Measurements from ENCODE around the gene PAX3.

PAX3 gene

DNA sequence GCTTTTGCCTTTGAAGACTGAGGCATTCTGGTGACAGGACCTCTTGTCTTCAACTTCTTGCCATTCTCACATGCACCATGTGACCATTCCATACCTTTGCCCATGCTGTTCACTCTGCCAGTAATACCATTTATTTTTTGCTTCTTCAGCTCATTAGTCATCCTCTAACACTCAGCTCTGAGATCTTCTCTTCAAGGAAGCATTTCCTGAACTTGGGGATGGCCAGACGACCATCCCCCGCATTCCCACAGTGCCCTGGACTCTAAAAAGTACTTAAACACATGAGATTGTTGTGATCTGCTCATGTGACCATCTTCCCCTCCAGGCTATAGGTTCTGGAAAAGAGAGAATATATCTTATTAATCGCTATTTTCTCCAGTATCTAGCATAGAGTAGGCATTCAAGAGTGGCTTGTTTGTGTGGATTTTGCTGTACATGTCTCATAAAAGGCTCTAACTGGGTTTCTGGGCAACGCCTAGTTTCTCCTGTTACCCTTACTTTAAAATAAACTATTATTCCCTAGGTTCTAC is 33.9 kb downstream of the PAX3 start:
- DNase-seq, result no peak

DNA sequence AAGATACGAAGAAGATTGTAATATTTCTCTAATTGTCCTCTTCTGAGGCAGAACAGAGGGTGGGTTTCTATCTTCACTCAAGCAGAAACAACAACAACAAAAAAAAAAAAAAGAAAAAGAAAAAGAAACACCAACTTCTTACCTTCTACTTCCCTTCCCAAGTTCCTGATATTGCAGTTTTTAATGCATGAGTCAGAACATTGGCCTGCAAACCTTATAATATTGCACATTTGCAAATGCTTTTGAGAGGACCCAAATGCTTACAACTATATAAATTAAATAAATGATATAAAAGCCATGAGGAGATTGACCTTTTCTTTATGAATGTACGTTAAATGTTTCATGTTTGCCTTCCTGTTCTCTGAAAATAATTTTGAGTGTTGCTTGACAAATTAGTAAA is 37.3 kb downstream of the PAX3 start:
- no peak for DNase-seq

DNA sequence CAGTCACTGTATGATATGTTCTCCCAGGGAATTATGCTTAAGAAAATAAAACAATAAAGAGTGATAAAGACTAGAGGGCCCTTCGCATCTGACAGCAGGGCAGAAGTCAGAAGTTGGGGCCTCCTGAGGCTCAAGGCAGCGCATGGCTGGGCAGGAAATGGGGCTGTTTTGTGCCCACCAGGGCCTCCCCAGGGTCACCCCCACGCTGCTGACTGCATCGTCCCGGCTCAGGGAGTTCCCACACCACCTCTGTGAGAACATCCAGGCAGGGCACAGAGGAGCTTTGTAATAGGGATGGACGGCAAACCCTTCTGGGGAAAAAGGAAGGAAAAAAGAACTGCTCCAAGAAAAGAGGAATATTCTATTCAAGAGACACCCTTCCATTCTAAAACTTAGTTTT is 41.2 kb downstream of the PAX3 start:
- DNase-seq, result no peak

DNA sequence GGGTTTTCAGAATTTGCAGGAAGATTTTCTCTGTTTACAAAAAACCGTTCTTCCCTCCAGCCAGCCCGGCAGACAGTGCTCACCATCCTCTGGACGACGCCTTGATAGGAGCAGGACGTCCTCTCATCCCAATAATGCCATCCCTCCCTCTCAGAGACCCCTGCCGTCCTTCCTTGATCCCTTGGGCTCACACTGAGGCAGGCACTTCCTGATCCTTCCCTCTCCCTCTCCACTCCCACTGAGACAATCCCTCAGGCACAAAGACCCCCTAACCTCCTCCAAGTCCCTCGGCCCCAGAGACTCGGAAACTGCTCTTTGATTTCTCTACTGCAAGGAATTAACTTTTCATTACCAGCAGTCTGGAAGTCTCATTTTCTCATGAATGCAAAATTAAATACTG is 42.5 kb downstream of the PAX3 start:
- no peak for DNase-seq

DNA sequence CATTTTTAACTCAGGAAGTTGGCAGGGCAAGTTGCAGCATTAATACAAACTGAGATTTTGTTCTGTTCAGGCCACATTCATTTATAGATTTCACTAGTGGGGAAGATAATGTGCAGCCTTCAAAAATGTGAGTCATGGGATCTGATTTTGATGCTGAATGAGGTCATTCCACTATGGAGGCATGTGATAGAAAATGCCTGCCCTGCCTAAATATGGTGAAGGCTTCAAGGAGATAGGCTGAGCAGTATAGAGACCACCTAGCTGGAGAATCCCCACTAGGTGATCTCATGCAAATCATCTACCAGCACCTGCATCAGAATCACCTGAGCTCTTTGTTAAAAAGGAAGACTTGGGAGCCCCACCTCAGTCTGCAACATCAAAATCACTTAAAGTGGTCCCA is 43.7 kb downstream of the PAX3 start:
- DNase-seq, result no peak

DNA sequence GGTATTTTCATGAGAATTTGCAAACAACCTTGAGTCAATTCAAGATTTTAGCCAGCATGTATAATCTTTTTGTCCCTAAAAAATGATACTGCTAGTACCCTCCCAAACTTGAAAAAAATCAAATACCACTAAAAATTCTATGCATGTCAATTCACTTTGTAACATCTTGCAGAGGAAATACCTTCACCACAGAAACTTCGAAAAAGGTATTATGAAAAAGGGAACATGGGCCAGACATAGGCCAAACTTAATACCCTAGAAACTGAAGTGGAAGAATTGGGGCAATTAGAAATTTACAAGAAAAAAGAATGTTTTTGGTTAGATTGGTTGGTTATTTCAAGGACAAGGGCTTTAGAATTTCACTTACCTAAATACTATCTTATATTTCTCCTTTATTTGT is 48.5 kb downstream of the PAX3 start:
- DNase-seq, result no peak

DNA sequence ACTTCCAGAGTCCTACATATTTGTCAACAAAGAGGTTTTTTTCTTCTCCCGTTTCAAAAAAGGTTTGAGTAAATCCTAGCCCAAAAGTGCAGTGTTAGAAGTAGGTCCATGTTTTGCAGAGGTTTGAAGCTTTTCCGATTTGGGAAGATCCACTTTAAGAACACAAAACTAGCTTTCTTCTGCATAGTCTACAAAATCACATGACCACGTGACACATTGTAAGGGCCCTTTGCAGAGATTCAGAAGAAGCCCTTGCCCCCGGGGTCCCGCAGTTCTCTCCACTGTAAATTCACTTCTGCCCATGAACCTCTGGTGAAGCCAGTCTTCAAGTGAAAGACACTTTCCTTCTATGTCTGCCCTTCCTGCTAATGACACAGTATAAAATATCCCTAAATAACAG is 49.4 kb downstream of the PAX3 start:
- no peak for DNase-seq

DNA sequence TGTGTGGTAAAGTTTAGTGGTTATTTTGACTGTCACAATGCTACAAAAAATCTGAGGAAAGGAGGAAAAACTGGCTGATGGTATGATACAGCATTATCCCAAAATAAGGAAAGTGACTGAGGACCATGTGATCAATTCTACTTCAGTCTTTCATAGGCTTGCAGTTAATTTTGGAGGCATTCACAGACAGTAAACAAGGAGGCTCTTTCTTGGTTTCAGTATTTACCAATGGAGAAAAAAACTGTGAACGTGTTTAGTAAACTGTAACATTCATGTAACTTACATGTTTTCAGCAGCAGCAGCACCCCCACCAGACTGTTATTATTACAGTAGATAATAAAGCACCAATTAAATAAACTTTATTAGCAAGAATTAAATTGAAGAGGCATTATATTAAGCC is 50.0 kb downstream of the PAX3 start:
- no peak for DNase-seq

DNA sequence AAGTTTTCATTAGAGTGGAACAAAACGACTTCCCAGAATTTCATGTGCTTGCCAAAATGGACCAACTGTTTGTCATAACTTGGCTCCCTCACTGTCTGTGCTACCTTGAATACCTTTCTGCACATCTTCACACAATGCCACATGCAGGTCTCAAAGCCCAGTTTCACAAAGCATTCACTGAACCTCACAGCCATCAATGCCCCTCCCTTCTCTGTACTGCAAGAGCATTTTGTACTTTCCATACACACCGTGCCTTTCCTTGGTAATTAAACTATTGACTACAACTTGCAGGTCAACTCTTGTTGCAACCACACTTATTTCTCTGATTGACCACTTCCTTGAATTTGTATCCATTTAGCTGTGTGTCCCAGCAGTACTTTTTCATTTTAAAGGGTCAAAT is 50.5 kb downstream of the PAX3 start:
- no peak for DNase-seq

DNA sequence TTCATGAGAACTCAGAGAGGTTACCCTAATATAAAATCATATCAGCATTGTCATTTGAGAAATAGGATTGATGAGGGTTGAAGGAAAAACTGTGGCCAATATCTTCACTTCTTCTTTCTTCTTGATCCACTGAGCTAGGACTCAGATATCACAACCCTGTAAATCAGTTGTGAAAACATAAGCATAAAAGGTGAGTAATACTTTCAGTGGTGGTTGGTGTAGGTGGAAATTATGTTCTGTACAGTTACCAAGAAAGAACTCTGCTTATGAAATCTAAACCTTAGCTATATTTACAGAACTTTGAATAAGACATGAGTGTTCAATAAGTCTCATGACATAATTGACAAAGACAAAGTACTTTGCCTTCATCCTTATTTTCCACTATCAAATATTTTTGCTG is 56.3 kb downstream of the PAX3 start:
- DNase-seq, result no peak

DNA sequence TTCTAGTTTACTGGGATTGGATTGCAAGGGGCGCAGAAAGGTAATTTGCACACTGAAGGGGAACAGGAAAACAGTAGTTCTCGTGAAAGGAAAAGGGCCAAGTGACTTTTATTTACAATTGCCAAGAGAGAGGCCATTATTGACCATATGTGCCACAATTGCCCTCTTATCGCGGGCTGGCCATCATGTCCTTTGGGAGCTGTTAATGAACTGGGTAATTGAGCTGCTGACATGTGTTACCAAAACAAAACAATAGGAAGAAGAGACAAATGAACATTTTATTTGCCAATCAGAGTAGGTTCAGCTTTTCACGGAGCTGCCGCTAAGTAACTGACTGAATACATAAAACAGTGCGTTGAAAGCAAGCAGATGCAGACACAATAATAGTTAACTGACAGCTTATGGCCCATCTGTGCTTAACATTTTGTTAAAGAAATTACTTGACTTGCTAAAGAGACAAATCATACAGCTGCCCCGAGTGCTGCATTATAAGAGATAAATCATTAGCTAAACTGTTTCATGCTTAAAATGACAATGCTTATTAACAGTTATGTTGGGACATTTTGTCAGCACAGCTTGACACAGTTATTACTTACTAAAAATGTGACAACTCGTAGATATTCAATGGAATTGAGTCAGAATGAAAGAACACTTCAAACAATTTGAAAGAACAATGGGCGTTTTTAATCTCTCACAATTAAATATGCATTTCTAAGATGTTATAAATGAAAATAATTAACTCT is 57.5 kb downstream of the PAX3 start:
- DNase-seq, result no peak

DNA sequence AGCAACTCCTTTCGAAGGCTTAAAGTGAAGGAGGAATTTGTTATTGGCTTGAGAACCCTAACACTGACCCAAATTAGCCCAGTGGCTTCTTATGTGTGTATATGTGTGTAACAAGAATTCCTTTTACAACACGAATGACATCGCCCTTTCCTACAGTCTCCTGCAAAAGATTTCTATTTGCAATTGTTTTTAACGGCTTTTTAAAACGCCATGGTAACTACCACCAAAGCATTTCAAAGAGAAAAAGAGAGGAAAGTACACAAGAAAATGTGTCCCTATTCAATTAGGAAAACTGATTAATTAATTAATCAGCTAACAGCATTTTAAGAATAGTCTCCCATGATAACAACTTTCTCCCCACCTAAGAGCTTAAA is 58.1 kb downstream of the PAX3 start:
- no peak for DNase-seq

DNA sequence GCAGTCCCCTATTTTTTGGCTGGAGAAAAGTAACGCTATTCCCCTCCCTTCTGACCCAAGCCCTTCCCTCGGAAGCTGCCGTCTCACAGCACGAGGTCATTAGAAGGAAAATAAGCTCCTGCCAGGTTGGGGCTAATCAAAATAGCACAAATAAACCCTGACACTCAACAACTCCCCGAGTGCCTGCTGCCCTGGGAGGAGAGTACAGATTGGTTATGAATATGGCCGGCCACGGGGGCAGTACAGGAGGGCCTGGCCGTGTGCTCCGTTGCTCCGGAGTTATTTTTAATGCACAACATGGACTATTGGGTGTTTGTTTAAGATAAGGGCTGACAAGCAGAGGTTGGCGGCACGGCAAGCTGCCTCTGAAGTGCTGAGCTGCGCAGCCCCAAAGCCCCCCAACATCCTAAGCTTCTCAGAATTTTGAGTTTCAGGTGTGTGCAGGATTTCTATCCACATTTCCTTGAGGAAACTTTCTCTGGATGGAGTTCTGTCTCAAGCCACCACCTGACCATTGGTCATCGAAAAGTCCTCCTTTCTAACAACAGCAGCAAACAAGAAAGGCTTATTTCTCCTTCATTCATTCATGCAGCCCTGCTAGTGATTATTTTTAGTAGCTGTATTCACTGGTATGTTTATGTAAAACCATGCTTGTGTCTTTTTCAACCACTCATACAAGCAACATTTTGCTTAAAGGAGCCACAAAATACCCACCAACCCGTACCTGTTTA is 58.7 kb downstream of the PAX3 start:
- DNase-seq, result no peak

DNA sequence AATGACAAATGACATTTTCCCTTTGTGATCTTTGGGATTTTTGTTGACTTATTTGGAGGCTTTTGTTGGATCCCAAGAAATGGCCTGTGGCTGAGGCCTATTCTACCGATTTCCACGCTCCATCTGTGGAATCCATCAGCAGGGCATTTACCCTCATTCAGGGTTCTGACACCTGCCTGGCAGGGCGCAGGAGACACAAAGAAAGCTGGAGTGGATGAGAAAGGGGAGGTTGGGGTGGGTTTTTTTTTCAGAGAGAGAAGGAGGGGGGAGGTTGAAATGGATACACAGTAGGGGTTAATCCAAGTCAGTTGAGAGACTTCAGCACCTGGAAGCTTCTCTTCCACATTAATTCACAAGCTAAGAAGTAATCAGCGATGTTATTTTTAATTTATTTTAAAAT is 59.7 kb downstream of the PAX3 start:
- DNase-seq, result no peak

DNA sequence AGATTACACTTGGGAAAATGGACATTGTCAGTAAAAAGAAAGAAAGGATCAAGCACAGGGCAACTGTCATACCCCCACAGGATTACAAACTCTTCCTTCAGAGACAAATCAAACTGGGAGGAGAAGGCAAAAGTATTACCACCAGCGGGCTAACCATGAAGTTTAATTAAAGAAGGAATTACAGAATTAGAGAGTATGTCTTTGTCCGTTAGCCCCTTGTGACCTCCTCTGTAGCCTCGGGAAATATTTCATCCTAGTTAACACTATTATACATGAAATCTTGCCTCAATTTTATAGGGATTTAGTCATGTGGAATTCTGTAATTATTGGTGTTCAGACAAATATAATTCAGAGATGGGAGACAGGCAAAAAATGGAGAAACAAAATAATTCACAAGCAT is 60.7 kb downstream of the PAX3 start:
- DNase-seq, result no peak

DNA sequence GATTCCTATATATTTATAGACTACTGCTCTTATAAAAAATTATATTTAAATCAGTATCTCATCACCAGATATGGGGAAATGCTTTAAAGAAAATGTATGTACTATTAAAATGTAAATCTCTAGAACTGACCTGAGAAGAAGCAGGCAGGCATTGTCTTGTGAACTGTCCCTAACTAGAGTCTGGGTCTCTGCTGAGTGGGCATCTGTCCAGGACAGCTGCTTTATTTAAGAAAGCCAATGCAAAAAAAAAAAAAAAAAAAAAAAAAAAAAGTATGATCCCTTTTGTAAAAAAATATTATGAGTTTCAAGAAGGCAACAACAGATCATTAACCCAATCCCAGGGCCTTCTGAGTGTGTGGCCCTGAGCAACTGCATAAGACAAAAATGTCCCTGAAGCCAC is 66.0 kb downstream of the PAX3 start:
- DNase-seq, result no peak

DNA sequence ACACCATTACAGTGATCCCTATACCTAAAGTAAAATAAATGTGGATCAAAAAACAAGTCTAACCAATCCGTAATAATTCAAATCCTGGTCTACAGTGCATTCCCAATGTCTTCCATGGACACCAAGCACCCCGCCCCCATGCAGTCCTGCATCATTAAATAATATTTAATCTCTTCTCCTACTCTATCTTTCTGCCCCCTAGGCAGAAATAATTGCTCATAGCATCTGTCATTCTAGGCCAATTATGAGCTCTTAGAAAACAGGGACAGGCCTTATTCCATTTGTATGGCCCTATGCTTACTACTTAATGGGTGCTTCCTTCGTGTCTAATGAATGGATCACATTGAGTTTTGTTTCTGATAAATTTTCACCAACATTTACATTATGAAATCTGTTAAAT is 66.4 kb downstream of the PAX3 start:
- DNase-seq, result no peak

DNA sequence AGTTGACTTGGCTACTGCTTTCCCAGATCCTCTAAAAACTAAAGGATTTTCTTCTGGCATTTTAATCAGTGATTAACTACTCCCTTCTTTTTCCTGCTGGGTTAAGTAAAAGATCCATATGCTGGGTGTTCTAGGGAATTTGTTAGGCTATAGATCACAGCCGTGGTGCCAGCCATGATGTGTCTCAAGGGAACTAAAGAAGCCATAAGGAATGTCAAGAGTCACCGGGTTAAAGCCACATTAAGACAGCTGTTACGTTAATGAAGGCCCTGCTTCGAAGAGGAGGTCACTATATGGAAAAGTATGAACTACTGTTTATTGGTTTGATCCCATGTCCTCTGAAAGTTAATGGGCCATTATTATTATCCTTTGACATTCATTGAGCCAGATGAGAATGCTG is 70.7 kb downstream of the PAX3 start:
- no peak for DNase-seq

DNA sequence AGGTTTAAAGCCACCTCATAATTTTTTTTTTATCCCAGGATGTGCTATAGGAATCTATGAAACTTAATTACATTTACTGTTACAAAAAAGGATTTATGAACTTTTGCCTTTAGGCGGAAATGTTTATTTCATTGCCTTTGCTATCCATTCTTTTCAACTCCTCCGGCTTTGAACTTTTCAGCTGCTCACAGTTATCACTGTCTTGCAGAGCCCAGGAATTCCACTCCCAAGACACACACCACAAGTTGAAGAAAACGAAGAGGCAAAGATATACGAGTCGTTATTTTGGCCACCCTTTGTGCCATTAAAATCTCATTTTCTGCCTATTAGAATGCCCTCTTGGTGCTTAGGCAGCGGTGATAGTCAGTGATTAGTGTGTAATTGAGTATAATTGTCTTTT is 80.0 kb downstream of the PAX3 start:
- DNase-seq, result no peak

DNA sequence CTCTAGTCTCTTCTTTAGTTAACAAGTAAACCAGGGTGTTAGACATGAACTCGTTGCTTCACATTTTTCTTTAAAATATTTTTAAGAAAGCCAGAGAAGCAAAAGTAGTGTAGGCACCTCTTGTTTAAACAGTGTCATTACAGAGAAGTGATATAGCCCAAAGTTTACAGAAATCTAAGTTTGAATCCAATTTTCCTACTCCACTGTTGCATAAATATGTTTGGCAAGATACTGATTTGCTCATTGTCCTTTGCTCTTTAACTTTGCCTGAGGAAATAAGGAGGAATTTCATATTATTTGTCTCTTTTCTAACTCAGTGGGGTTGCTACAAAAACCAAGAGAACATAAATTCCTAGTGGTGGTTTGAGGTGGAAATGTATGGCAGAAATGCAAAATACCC is 81.1 kb downstream of the PAX3 start:
- DNase-seq, result no peak

DNA sequence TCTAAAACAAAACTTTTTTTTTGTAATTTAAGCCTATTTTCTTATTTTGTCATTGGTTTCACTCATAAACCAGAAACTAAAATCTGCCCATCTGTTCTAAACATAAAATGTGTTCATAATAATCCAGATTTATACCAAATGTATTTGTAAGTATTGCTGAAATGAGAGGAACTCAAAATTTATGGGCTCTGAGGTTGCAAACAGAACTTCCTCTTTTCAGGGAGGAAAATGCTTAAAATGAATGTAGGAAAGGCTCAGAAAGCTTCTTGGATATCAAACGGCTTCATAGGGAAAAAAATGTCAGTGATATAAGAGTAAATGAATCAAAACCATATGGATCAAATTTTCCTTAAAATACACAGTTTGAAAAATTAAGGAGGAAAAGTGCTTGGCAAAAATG is 83.9 kb downstream of the PAX3 start:
- DNase-seq, result no peak

DNA sequence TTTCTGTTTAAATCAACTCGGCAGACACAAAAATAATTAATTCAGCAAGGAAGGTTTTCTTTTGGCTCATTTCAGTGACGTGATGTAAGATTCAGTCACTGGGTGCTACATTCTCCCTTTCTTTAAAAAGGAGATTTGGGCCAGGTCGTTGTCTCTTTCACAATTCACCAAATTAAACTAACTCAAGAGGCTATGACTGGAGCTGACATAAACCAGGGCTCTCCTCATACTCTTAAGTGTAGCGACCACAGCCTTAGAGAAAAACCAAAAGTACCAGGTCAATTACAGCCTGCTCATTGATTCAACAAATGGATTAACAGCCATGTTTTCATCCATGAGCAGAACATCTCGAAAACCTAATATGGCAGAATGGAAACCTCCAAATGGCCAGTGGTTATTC is 85.7 kb downstream of the PAX3 start:
- no peak for DNase-seq

DNA sequence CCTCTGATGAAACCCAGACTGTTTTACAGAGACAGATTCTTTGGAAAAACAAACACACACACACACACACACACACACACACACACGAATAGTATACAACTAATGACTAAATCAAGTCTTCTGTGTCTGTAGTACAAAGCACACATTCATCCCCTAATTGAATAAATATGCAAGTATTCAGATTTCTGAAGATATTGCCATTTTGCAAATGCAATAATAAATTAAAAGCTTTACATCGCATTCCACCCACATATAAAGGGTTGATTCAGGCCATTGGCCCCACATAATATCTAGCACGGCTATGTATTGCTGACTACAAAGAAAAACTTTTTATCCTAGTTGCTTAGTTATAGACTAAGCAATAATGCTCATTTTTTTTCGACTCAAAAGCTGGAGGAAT is 86.2 kb downstream of the PAX3 start:
- no peak for DNase-seq

DNA sequence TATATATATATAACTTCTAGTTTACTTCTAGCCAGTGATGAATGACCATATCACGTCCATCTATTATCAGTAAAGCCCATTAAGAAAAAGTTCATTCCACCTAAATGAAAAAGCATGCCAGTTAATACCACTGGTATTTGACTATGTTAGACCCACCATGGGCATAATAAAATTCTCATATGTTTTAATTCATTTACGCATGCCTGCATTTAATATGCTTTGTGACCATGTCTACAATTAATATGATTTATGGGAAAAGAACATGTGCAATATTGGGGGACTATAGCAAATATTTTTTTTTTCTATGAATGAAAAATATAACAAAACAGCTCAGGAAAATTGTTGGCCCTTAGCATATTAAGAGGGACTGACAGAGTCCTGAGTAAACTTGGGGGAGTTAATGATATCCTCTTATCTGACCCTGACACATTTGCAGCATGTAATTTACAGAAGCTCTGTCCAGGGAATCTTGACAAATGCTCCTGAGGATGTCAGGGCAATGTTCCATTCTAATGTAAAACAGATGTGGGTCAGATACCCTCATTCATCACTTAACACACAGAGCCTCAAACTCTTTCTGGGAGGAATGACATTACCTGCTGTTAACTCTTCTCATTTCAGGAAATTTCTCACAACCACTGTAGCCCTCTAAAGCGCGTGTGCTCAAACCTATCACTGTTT is 90.6 kb downstream of the PAX3 start:
- no peak for DNase-seq
